Lower lobe of right lung (tissue), 2 donors: ENCODE data around the gene ROGDI. TPM values are rescaled to one million over a fixed set of nuclear protein-coding genes. Genes with fewer than 3 reads are reported as not detected.
A peak's percentile ranks its signal among the peaks of the same experiment; 100 is the strongest.

Experiments
- ATAC-seq, 2 donors: fragments of 200-7000 bp; cut with Tn5 transposase; one replicate each; pipeline ENCODE4 v1.9.1; 2020 to 2022; ENCODE audit warnings: mild to moderate bottlenecking in 2 of 2, moderate library complexity in 2 of 2
- DNase-seq: peaks from one replicate; pipeline ENCODE4 v3.0.0-alpha.2; 2020
- H3K27ac ChIP-seq: fragments of 200-600 bp; one replicate; pipeline ENCODE4 v1.8.0; 2022
- H3K27me3 ChIP-seq: fragments of 200-600 bp; one replicate; pipeline ENCODE4 v1.8.0; 2022; ENCODE audit warnings: low read depth
- H3K36me3 ChIP-seq: fragments of 200-600 bp; one replicate; pipeline ENCODE4 v1.8.0; 2022; ENCODE audit warnings: mild to moderate bottlenecking
- H3K4me1 ChIP-seq: fragments of 200-600 bp; one replicate; pipeline ENCODE4 v1.8.0; 2022
- H3K4me3 ChIP-seq: fragments of 200-600 bp; one replicate; pipeline ENCODE4 v1.8.0; 2022; ENCODE audit warnings: mild to moderate bottlenecking
- H3K9me3 ChIP-seq: fragments of 200-600 bp; one replicate; pipeline ENCODE4 v1.8.0; 2022
- intact Hi-C: fragments of 100-400 bp; cut with DNase I; formaldehyde crosslinking; loops from one replicate; pipeline ENCODE4 v1.11.0; 2022
- total RNA-seq: library from RNA; stranded (reverse); fragmentation: NEBNext Ultra II Directional; extraction: Animal tissue kit (Norgen Biotek cat#: 25700); gene quantifications from one replicate; pipeline ENCODE4 v1.2.1, GENCODE V29; 2021
- TF ChIP-seq, protein P1 (sequence below): fragments of 200-600 bp; IDR thresholded peaks from one replicate; pipeline ENCODE4 v1.8.0; 2022; ENCODE audit warnings: antibody characterized with exemption, mild to moderate bottlenecking
- donor health status: DM: no; HTN: yes; CAD: no; lungs with severe emphysema.

ROGDI gene
- total RNA-seq, 1 donor from 2014 or later: 24.9 TPM

DNA sequence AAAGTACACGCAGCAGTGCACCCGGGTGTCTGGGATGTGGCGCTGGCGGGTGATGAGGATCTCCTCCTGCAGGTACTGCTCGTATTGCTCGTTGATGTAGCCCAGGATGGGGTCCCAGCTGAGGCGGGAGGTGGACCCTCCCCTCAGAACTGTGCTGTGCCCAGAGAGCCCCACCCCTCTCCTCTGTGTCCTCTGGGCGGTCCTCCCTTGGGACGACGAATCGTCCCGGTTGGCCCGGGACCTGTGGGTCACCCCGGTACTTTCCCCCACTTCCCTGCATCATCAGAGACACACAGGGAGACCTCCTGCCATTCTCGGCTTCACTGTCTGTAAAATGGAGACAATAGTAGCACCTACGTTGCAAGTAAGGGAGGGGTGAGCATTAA is 18.5 kb downstream of the ROGDI start:
- H3K4me1 ChIP-seq: no peaks in the 10 kb centered on the region
- H3K36me3 ChIP-seq: no peaks in the 10 kb centered on the region
- DNase-seq (no peak), ATAC-seq (peak in 1 of 2 donors; percentile 9)
- intact Hi-C loops: no loop called here
- H3K27me3 ChIP-seq: no peaks in the 10 kb centered on the region
- TF ChIP-seq, protein P1, sequence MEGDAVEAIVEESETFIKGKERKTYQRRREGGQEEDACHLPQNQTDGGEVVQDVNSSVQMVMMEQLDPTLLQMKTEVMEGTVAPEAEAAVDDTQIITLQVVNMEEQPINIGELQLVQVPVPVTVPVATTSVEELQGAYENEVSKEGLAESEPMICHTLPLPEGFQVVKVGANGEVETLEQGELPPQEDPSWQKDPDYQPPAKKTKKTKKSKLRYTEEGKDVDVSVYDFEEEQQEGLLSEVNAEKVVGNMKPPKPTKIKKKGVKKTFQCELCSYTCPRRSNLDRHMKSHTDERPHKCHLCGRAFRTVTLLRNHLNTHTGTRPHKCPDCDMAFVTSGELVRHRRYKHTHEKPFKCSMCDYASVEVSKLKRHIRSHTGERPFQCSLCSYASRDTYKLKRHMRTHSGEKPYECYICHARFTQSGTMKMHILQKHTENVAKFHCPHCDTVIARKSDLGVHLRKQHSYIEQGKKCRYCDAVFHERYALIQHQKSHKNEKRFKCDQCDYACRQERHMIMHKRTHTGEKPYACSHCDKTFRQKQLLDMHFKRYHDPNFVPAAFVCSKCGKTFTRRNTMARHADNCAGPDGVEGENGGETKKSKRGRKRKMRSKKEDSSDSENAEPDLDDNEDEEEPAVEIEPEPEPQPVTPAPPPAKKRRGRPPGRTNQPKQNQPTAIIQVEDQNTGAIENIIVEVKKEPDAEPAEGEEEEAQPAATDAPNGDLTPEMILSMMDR: no peak
- H3K4me3 ChIP-seq: no peak overlapping the region
- no peak overlapping the region for H3K27ac ChIP-seq
- no peaks in the 10 kb centered on the region for H3K9me3 ChIP-seq

DNA sequence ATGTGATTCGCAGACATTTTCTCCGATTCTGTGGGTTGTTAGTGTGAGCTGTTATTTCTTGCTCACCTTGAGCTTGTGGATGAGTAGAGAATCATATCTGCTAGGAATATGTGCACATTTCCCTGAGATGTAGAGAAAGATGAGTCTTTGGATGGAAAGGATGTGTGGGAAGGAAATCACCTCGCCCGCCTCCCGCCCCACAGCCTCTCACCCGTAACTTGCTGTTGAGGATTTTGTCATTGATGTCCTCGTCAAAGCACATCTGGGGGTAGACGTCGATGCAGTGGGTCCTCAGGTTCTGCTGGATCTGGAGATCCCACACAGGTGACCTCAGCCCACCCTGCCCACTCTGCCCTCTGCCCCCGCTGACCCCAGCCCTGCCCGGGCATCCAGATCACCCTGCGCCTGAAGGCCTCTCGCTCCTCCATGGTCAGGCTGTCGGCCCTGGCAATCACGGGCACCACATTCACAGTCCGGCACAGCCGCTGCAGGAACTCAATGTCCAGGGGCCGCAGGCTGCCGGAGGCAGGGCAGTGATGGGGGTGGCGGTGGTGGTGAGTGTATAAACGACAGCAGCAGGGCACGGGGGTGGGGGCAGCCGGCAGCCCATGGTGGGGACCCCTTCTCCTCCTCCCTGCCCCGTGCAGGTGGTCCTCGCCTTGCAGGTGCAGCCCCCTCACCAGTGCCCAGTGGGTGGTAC is 19.0 kb downstream of the ROGDI start:
- intact Hi-C loops: no loop called here
- Histone ChIP-seq H3K36me3 (no peaks in the 10 kb centered on the region), H3K27ac (no peak overlapping the region), H3K27me3 (no peaks in the 10 kb centered on the region), H3K9me3 (no peaks in the 10 kb centered on the region), H3K4me1 (no peaks in the 10 kb centered on the region), H3K4me3 (no peak overlapping the region)
- DNase-seq (no peak), ATAC-seq (peak in 1 of 2 donors; percentile 6)
- TF ChIP-seq, protein P1: no peak

DNA sequence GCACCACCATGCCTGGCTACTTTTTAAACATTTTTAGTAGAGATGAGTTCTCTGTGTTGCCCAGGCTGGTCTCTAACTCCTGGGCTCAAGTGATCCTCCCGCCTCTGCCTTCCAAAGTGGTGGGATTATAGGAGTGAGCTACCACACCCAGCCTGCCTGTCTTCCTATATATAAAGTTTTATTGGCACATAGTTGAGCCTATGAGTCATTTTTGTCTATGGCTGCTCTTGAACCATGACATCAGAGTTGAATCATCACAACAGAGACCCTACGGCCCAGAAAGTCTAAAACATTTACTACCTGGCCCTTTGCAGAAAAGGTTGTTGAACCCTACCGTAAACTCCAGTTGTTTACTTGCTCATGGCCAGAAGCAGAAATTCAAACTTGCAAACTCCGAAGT is 22.2 kb downstream of the ROGDI start:
- Histone ChIP-seq H3K27me3 (no peaks in the 10 kb centered on the region), H3K27ac (no peak overlapping the region), H3K4me1 (no peaks in the 10 kb centered on the region), H3K4me3 (no peak overlapping the region), H3K36me3 (no peaks in the 10 kb centered on the region), H3K9me3 (no peaks in the 10 kb centered on the region)
- ATAC-seq (no peak), DNase-seq (no peak)
- TF ChIP-seq, protein P1: no peak
- intact Hi-C loops: no loop called here

DNA sequence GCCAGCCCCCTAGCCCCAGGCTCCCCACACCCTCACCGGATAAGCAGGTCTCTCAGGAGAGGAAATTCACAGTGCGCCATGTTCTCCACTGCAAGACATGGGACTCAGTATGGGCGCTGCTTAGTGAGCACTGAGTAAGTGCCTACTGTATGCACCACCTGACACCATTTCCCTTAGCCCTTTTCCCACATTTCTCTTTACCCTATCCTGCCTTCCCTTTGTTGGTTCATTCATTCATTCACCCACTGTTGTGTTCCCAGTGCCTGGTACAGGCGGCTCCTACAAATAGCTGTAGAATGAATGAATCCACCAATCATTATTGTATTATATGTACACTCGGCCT is 24.4 kb downstream of the ROGDI start:
- intact Hi-C loops: no loop called here
- Histone ChIP-seq H3K4me1 (no peaks in the 10 kb centered on the region), H3K27ac (no peak overlapping the region), H3K27me3 (no peaks in the 10 kb centered on the region), H3K4me3 (no peak overlapping the region), H3K36me3 (no peaks in the 10 kb centered on the region), H3K9me3 (no peaks in the 10 kb centered on the region)
- DNase-seq (no peak), ATAC-seq (no peak)
- TF ChIP-seq, protein P1: no peak

DNA sequence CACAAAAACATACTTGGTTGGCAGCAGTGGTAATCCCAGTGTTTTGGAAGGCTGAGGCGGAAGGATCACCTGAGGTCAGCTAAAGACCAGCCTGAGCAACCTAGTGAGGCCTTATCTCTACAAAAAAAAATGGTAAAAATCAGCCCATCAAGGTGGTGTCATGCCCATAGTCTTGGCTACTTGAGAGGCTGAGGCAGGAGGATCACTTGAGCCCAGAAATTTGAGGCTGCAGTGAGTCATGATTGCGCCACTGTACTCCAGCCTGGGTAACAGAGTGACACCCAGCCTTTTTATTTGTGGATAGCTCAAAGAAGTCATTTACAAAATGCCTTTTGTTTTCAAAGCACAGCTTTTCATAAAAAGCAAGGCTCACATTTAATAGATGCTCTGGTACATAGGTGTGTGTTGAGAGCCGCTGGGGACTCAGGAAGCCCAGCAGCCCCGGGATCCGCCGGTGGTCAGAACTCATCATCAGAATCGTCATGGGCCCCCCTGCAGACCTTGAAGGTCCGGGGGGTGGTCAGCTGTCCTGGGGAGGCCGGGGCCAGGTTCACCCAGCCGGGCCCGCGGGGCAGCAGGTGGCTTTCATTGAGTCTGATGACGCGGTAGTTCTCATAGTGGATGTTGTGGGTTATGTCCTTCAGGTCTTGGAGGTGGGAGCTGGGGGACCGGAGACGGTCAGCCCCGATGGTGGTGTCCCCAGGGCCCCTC is 24.9 kb downstream of the ROGDI start:
- Histone ChIP-seq H3K4me3 (no peak overlapping the region), H3K36me3 (no peaks in the 10 kb centered on the region), H3K27me3 (no peaks in the 10 kb centered on the region), H3K9me3 (no peaks in the 10 kb centered on the region), H3K27ac (no peak overlapping the region), H3K4me1 (no peaks in the 10 kb centered on the region)
- no peak for DNase-seq
- intact Hi-C loops: no loop called here
- ATAC-seq: no peak
- TF ChIP-seq, protein P1: no peak
